ENCODE measurements around the gene ENTHD1. TPM values are rescaled to one million over a fixed set of nuclear protein-coding genes. Genes with fewer than 3 reads are reported as not detected.

The ENTHD1 gene
- total and polyA plus RNA-seq, 2 of the 8 experiments (the other 6 are each of a cell fraction or from before 2014, with no cell fraction given), result not detected

DNA sequence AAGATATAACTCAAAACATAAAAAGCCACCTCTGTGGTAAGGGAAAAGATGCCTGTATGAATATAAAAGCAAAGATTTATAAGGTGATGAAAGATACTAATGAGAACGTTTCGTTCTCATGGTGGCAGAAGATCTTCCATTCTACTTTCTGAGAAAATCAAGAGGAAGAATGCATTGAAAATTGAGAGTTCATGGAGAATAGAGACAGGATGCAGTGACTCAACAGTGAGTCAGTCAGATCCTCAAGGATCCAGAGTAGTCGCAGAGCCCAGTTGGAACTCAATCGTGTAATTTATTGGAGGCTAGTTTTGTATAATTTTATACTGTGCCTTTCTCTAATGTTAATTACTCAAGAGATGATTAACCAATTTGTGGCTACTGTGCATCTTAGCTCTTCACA, 73.3 kb downstream of the ENTHD1 start:
- H3K14ac ChIP-seq (ENCODE audit: insufficient read length), result no peak overlapping the region
- H3K4me2 ChIP-seq (ENCODE audit: insufficient read depth in 1 of 2, low read depth in 2 of 2, low read length in 2 of 2), result no peak overlapping the region
- whole genome bisulfite sequencing, 2 experiments (ENCODE audit: extremely low coverage in 1 of 2, insufficient coverage in 1 of 2, insufficient read length in 1 of 2, insufficient replicate concordance in 2 of 2, low coverage in 1 of 2, low lambda C conversion rate in 2 of 2, missing lambda C conversion rate in 1 of 2), result 91% methylated on average over 4 of the region's 4 CpGs; no CpG with 5 or more reads in 1 of the 2 experiments
- no peak overlapping the region for H2BK120ac ChIP-seq (replicated peaks; ENCODE audit: low read depth, low read length)
- H3K79me2 ChIP-seq (ENCODE audit: control insufficient read depth in 1 of 2, insufficient read depth in 2 of 2, low read length in 2 of 2), result no peaks in the 10 kb centered on the region
- no peak overlapping the region for H2BK12ac ChIP-seq (ENCODE audit: low read depth, low read length)
- no peak overlapping the region for H2BK15ac ChIP-seq (ENCODE audit: low read length)
- ChIA-PET POLR2A (ENCODE audit: partially characterized antibody) (no interaction called here), CTCF (ENCODE audit: partially characterized antibody) (interaction anchor here (1.8 kb wide), 1 partner anchor 12 kb away, joined by 10 read pairs; no protein-coding TSS in a partner anchor)
- no peak overlapping the region for H3K9ac ChIP-seq (replicated peaks in 1 of 4; ENCODE audit: extremely low read depth in 1 of 4, low read depth in 3 of 4, low read length in 3 of 4)
- no peak overlapping the region for H2AK5ac ChIP-seq (ENCODE audit: low read depth, low read length)
- no peak overlapping the region for H4K8ac ChIP-seq (ENCODE audit: extremely low read depth, insufficient read depth, low read length)
- H4K91ac ChIP-seq (replicated peaks; ENCODE audit: insufficient read length, low read length), result no peak overlapping the region
- H2BK5ac ChIP-seq (ENCODE audit: low read depth, low read length), result no peak overlapping the region
- no peaks in the 10 kb centered on the region for H3K79me1 ChIP-seq (ENCODE audit: low read depth, low read length)
- no peaks in the 10 kb centered on the region for H3K36me3 ChIP-seq (ENCODE audit: control insufficient read depth in 2 of 4, insufficient read depth in 4 of 4, low read length in 3 of 4)
- no peaks in the 10 kb centered on the region for H4K20me1 ChIP-seq (replicated peaks in 1 of 2; ENCODE audit: control insufficient read depth in 1 of 2, insufficient read depth in 2 of 2, low read length in 2 of 2)
- H2AFZ ChIP-seq (ENCODE audit: low read length), result no peak overlapping the region
- TF ChIP-seq BRCA1 (IDR thresholded peaks at IDR 0.05; ENCODE audit: low read depth, low read length) (no peak), SRF (IDR thresholded peaks at IDR 0.05; ENCODE audit: low read depth, low read length) (no peak), RAD21 (IDR thresholded peaks at IDR 0.05 in 1 of 2, conservative IDR thresholded peaks at IDR 0.05 in 1 of 2; ENCODE audit: low read depth in 2 of 2, low read length in 2 of 2) (no peak)
- H3K27me3 ChIP-seq (replicated peaks in 1 of 4; ENCODE audit: control insufficient read depth in 3 of 4, extremely low read depth in 1 of 4, insufficient read depth in 3 of 4, low read length in 3 of 4), result no peaks in the 10 kb centered on the region
- H3K18ac ChIP-seq (ENCODE audit: extremely low read depth, low read length), result no peak overlapping the region
- no peak overlapping the region for H3K4me3 ChIP-seq (ENCODE audit: extremely low read depth in 1 of 4, insufficient read depth in 2 of 4, low read depth in 3 of 4, low read length in 4 of 4)
- H3K4ac ChIP-seq (replicated peaks; ENCODE audit: insufficient read length, low read depth, low read length), result no peak overlapping the region
- FAIRE-seq (no peak), DNase-seq (ENCODE audit: low read depth in 1 of 2, low spot score in 2 of 2) (no peak)
- no peaks in the 10 kb centered on the region for H3K23me2 ChIP-seq (ENCODE audit: low read depth, low read length)
- no peak overlapping the region for H4K5ac ChIP-seq (ENCODE audit: insufficient read length, low read depth, low read length)
- H3K9me3 ChIP-seq (ENCODE audit: insufficient read depth in 2 of 2, low read depth in 1 of 2, low read length in 1 of 2), result no peaks in the 10 kb centered on the region
- no peak overlapping the region for H3K56ac ChIP-seq (replicated peaks; ENCODE audit: insufficient read length, low read depth, low read length)
- no peaks in the 10 kb centered on the region for H3K4me1 ChIP-seq (replicated peaks in 1 of 4; ENCODE audit: control insufficient read depth in 3 of 4, insufficient read depth in 4 of 4, low read length in 3 of 4)
- no peak overlapping the region for H2BK20ac ChIP-seq (ENCODE audit: low read length)
- no peak overlapping the region for H3K27ac ChIP-seq (ENCODE audit: low read depth, low read length)
- H3K23ac ChIP-seq (ENCODE audit: insufficient read length), result no peak overlapping the region

Data from H1 (cell line).